Right lung (tissue), 10 donors: ENCODE data around the gene CYP2D6. TPM values are rescaled to one million over a fixed set of nuclear protein-coding genes. Genes with fewer than 3 reads are reported as not detected.
"Not testable (repeated sequence)": the region's sequence is repeated elsewhere in the genome, so short reads cannot be mapped to it uniquely, and the experiment has no call there.

Source experiments
- DNase-seq, 2 donors: peaks; one replicate each; pipeline ENCODE4 v3.0.0-alpha.2; 2013
- long read RNA-seq, 8 donors: transcript quantifications; one replicate each; lab custom pipeline, GENCODE V29; 2026
- polyA plus RNA-seq, 5 donors: library from polyadenylated mRNA; unstranded; fragments of 120-200 nt; gene quantifications; one replicate each; pipeline versions ENCODE4 v1.2.1 to v1.2.3, GENCODE V29; 2013; ENCODE audit warnings: inconsistent platforms in 1 of 5, low replicate concordance in 1 of 5; ENCODE audit not compliant: insufficient read length in 5 of 5, insufficient read depth in 1 of 5

Gene CYP2D6
- polyA plus RNA-seq = 1 to 10 TPM; 3.1 to 5.4 (median 4.0) TPM
- long read RNA-seq, donor 1 = 0 reads
- long read RNA-seq, donor 2 = 0 reads
- long read RNA-seq, donor 3 = 0 reads
- long read RNA-seq, donor 4 = 0 reads
- long read RNA-seq, donor 5 = 0 reads
- long read RNA-seq, donor 6 = 0 reads
- long read RNA-seq, donor 7, partial matches to known transcripts = 6 of 6 reads
- long read RNA-seq, donor 7, other reads (novel, unspliced or antisense) = 0 of 6 reads
- long read RNA-seq, donor 8 = 0 reads

DNA sequence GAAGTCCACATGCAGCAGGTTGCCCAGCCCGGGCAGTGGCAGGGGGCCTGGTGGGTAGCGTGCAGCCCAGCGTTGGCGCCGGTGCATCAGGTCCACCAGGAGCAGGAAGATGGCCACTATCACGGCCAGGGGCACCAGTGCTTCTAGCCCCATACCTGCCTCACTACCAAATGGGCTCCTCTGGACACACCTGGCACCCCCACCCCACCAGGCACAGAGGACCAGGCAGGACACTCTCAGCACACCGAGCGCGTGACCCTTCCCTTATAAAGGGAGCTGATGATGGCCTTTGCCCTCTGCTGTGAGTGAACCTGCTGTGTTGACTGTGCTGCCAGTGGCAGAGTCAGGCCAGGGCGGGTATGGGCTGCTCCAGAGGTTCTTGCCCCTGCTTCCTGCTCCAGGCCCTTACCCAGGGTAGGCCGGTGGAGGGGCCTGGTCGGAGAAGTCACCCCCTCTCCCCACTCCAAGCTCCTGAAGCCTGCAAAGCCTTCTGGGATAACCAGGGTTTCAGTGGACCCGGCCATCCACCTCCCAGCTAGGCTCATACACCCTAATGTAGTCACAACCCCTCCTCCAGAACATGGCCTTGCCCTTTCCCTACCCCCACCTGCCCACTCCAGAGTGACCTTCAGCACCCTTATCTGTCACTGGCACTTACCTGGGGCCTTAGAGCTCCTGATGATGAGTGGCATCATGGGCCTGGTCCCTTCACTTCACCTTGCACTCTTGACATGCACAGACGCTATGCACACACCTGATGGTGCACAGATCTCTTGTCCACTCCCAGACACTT is at the start of gene CYP2D6:
Gene CYP2D6 (minus strand): TSS at position 172 of the 793 bp plus-strand sequence. CDS start 19 bp downstream, at position 153.
- not testable (repeated sequence) for DNase-seq

DNA sequence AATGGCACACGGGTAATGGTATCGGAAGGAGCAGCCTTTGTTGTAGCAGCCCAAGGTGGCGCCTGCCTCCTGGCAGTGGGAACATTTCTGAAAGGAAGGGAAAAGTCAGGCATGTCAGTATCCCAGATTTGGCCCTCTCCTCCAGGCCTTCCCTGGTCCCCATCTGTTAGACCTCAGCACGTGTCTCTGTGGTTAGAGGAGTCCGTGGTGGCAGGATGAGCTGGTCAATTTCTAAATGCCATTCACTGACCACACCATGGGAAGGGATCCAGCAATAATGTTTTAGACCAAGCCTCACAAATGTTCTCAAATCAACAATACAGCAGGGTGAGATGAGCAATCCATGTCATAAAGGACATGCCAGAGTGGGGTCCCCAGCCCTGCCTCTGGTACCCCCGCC is 49.0 kb upstream of the CYP2D6 start:
- DNase-seq = no peak

DNA sequence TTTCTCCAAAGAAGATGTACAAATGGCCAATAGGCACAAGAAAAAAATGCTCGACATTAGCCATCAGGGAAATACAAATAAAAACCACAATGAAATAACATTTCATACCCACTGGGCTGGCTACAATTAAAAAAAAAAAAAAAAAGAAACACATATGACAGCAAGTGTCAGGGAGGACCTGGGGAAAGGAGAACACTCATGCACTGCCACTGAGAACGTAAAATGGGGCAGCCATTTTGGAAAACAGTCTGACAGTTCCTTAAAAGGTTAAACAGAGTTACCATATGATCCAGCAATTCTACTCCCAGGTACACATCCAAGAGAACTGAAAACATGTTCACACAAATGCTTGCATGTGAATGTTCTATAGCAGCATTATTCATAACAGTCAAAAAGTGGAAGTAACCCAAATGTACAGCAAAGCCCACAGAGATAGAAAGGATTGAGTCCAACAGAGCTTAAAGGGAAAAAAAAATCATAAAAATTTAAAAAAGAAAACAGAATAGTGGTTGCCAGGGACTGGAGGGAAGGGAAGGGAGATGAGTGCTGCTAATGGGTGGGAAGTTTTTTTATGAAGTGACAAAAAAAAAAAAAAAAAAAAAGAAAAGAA is 48.4 kb upstream of the CYP2D6 start:
- DNase-seq = no peak

DNA sequence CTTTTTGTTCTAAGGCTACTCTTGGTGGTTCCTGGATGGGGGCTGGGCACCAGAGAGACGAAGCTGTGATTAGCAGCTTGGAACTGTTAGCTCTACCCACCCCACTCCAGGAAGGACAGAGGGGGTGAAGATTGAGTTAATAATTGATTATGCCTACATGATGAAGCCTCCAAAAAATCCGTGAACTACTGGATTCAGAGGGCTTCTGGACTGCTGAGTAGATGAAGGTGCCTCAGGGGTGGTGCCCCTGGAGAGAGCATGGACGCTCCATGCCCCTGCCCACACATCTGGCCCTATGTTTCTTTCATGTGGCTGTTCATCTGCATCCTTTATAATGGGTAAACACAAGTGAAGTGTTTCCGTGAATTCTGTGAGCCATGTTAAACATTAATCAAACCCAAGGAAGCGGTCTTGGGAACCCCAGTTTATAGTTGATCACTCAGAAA is 47.3 kb upstream of the CYP2D6 start:
- DNase-seq = no peak

DNA sequence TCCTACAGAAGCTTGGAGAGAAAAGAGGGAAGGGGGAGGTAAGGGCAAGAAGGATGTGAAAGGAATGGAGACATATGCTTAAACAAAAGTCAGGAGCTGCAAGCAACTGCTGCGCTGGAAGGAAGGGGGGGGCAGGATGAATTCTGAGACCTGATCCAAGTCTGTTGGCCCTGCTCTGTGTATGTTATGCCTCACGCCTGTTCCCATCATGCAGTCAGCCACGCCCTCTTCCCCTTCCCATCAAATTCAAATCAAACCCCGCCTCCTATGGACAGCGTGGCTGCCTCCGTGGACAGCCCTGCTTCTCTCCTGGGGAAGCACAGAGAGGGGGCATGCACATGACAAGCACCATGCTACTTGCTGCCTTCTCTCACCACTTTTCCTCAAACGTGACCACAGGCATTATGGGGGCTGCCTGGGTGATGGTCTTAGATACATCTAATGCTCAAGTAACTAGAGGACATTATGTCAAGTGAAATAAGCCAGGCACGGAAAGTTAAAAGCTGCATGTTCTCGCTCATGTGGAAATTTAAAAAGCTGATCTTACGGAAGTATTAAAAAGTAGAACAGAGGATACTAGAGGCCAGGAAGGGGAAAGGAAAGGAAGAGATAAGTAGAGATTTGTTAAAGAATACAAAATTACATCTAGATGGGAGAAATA is 45.8 kb upstream of the CYP2D6 start:
- DNase-seq = peak in 1 of 2 donors; percentile 24

DNA sequence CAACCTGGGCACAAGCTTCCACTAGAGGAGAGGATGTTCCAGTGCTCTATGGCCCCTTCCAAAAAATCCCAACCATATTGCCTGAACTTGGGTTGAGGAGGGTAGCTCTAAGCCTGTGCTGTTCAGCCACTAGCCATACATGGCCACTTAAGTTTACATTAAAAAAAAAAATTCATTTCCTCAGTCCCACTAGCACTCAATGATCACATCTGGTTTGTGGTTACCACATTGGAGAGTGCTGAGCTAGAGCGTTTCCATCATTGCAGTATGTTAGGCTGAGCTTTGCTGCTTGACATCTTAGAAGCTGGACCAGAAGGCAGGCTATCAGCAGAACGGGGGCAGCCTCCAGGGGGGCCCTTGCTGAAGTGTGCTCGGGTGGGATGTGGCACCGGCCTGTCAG is 43.5 kb upstream of the CYP2D6 start:
- DNase-seq = no peak

DNA sequence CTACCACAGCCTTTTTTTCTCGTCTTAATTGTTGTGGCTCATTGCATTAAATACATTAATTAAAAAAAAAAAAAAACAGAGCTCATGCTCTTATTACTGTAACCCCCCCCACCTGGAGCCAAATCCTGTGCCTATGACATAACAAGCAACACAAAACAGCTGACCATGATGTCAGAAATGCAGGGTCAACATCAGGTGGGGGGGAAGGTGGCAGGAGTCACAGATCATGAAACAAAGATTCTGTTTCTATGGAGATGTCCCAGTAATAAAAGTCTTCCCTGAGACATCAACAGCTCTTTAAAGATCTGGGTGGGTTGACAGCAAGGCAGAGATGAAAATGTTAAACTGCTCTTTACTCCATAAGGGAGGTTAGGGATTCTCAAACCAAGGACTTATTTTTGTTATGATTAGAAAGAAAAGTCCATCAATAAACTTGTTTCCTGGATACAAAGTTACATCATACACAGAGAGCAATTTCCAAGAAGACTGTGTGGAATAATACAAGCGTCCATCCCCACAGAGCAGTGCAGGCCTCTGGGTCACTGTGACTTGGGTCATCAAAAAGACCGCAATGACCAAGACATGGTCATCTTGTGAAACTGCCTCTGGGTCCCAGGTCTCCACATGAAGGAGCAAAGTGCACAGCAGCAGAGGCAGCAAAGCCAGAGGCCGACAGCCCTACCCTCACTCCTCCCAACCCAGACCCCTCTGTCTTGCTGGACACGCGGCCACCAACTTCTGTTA is 42.7 kb upstream of the CYP2D6 start:
- no peak for DNase-seq

DNA sequence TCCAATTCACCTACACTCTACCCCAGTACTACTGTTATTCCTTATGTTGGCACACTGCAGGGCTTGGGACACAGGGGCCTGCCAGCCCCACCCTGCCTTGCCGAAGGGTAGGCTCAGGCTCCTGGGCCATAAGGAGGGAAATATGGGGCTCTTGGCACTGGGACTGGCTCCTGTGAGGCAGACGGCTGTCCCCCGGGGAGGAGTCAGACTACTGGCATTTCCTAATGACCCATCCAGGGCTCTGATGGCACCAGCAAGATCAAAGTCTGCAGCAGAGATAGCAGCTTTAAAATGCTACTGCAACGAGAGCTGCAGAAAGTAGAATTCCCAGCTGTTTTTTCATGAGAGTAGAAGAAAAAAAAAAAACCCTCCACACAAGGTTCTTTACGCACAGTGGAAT is 42.2 kb upstream of the CYP2D6 start:
- no peak for DNase-seq

DNA sequence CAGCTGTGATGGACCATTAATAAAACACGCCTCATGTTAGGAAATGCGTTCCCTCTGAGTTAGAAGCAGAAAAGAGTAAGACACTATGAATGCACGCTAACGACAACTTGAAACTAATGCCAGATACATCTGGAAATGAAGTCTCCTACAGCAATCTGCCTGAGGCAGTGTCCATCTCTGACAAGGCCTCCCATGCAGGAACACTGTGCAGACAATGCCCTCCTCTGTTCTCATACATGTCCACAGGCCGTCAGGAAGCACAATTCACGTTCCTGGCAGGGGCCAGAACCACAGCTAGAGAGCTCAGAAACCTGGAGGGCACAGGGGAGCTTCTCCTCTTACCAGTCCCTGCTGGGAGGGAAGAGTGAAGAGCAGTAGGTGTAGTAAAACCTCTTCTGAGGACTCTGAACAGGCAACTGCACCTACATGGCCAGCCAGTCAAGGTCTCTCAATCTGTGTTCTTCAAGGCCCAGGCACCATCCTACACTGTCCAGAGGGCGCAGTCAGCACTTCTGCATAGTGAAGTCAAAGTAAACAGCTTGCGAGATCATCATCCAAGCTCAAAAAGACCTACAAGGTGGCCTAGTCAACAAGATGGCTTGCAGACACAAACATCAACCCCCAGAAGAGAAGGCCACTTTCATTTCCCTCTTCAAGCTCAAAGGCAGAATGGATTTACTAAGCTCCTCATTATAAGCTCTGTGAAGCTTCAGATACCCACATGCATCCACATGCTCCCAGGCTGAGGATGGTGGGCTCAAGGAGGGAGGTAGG is 41.5 kb upstream of the CYP2D6 start:
- no peak for DNase-seq

DNA sequence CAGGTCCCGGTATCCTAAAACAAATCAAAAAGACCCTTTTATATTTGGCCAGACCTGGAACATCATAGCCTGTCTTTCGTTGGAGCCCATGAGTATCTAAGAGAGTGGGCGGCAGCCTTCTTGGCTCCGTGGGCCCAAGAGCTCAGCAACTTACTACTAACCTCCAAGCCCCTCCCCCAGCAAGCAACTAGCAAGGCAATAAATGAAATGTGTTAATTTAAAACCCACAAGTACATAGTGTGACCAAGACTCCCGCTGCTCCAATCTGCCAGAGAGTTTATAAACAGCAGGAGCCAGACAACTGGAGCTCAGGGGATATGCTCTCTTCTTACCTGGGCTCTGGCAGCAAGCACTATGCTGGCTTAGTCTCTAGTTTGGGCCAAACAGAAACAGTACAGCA is 40.8 kb upstream of the CYP2D6 start:
- no peak for DNase-seq

DNA sequence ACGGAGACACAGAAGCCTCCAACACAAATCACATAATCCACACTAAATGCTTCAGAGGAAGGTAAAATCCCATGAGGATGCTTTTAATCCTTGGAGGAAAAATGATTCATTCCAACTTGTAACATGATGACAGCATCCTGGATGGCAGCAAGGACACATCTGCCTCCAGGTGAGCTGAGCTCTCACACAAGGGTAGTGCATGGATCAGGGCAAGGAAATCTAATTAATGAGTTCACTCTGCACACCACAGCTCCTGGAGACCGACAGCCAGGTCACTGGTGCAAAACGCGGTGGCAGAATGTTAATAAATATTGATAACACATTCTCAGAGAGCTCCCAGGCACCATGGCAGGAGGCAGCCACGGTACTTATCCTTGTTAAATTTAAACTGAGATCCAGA is 40.3 kb upstream of the CYP2D6 start:
- DNase-seq = no peak

DNA sequence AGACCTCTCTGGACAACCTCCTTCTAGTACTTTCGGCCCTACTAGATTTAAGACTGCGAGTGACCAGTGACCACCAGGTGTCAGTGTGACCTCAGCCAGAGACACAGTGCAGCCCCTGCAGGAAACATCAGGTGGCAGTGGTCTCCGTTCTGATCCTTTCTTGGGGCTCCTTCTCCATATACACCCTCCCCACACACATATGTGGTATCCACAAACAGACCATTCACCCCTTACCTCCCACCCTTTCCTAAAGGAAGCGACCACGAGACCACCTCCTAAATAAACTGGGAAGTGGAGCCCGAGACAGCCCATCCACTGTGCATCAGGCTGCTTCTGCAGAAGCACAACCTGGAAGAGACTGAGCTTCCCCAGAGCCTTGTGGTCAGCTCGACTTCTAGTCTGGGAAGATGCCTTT is 38.5 kb upstream of the CYP2D6 start:
- DNase-seq = peak; percentile 63 to 78

DNA sequence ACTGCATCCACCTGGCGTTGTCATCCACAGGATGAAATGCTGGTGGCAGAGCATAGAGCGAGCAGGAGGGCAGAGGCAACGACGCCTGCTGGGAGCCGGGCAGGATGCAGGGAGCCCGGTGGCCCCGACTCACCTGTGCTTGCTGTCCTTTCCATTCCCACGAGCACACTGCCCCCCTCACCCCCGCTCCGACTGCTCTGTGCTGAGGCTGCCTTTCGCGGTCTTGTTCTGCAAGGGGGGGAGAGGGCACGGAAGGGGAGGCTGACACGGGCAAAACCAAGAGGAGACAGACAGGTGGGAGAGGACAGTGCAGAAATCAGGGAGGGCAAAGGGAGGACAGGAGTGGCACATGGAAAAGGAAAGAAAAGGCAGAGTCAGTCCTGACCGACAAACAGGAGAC is 37.9 kb upstream of the CYP2D6 start:
- no peak for DNase-seq

DNA sequence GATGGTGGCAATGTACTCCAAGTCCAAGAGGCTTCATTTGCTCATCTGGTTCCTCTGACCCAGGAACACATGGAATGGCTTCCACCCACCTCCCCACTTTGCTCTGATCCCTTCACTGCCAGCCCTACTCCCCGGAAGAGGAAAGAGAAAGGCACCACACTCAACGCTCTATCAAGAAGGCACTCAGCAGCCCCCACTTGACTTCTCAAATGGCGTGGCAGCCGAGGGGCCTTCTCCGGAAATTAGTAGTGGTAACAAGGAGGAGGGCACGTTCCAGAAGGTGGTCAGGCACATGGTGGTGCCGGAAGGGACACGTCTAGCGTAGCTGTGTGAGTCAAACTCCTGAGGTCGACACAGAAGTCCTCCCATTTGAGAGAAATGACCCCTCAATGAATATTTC is 36.5 kb upstream of the CYP2D6 start:
- DNase-seq = no peak

DNA sequence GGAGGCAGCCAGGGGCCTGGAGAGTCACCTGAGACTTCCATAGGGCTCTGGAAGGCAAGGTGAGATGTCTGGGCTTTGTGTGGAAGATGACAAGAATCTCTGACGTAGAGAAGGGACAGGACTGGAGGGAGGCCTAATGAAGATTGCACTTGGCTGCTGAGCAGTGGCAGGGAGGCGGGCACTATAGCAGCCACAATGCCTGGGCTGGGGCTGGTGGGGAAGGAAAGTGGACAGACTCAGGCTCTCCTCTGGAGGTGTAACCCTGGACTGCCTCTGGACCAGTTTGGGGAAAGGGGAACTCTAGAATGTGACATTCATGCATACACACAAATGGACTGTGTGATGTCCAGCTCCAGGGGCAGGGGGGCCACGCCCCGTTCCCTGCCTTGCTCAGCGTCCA is 34.3 kb upstream of the CYP2D6 start:
- no peak for DNase-seq

DNA sequence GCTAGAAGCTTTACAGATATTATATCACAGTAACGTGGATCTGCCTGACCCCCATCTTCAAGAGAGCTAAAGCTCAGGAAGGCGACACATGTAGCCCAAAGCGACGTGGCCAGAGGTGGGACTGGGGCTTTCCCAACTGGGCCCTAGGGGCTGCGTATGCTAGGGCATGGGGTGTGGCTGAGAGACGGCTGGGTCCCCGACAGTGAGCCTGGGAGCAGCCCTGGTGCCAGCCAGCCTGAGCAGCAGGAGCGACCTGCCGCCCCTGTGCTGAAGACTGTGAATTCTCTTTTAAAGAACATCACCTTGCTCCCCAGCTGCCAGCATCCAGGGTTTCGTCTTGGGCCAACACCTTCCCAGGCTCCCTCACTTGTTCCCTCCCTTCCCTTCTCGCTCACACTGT is 32.9 kb upstream of the CYP2D6 start:
- DNase-seq = no peak

DNA sequence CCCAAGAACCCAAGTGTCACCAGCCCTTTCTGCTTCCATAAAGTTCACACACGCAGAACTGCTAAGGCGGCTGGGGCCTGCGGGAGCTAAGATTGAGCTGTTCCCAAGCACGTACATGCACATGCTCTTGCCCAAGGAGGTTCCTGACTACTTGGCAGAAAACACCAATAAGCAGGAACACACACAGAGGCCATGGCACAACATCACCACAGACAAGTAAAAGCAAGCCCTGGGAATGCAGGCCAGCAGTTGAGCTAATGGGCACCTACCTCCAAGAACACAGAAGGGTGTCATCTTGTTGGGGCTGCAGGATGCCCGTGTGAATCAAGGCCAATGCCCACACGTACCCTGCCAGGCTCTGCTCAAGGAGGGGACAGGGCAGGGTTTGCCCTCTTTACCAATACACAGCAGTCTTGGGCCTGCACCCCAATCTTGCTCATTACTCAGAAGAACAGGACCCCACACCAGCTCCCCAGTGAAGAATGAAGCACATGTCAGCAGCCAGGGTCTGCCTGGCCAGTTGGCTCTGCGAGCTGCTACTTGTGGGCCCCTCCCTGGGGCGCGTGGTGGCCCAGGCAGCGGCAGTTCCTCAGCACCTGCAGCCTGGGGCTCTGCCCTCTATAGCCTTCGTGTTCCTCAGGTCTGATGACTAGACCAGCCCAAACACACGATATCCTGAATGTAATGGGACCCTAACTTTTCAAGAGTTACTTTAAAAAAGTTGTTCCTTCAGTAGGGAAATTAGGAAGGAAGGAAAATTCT is 32.3 kb upstream of the CYP2D6 start:
- DNase-seq = no peak

DNA sequence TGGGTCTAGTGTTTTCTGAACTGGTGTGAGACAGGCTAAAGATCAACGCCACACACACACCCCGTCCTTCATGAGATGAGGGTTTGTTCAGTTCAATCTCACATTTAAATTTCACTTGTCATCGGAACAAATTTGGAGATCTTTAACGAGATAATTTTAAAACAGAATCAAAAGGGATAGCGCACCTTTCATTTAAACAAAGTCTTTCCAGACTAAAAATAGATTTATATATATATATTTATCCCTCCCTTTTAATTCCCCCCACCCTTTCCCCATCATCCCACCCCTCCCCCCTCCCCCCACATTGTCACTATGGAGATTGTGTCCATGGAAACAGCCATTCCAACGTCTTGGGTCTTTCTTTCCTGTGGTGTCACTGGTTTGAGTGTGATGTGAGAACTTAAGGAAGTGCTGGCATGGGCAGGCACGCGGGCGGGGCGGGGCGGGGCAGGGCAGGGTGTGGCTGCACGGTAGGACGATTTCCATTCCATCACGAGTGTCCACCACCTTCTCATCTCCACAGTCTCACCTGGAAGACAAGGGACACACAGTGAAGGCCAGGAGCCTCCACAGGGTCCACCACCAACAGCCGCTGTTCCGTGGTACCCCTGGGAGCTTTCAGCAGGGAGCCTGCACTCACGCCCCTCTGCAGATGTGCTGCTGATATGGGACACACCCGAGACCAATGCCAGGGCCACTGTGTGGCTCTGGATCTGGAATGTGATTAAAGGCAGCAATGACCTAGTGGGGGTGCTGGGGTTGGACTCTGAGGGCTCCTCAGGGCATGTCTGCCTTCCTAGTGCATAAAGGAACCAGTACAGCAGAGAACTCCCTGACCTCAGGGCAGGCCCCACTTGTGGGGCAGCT is 30.5 kb upstream of the CYP2D6 start:
- DNase-seq = no peak

DNA sequence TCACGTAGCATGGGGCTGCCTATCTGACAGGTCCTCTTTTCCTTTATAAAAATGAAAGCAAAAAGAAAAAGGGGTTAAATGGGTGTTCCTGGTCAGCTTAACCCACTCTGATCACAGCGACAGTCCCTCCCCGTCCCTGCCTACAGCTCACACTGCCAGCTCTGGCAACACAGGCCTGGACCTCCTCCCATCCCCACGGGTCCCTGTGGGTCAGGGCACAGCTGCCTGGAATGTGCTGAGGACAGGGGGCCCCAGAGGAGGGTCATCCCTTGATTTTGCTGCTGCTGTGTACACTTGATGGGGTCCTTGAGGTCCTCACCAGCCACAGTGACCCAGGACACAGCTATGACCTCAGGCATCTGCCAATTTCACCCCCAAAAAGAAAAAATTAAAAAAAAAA is 29.6 kb upstream of the CYP2D6 start:
- DNase-seq = no peak
